IMR-90 (cell line): ENCODE results near the gene RER1. TPM values are rescaled to one million over a fixed set of nuclear protein-coding genes. Genes with fewer than 3 reads are reported as not detected.

Experiments used
- ATAC-seq: fragments of 200-7000 bp; cut with Tn5 transposase; 2 replicates; pipeline ENCODE4 v1.9.1; 2020; ENCODE audit warnings: low read depth, mild to moderate bottlenecking, moderate library complexity
- BruUV-seq: library from RNA; stranded (reverse); fragments of 400-500 nt; replicated peaks from 2 replicates; lab custom pipeline; 2021; lab: Mats Ljungman, UMichigan
- CTCF ChIA-PET: fragments of 300-600 bp; formaldehyde crosslinking; extraction: SDS; loops from one replicate; lab custom pipeline; 2021; ENCODE audit warnings: antibody characterized with exemption; lab: Yijun Ruan, JAX
- POLR2A ChIA-PET: fragments of 300-600 bp; sonication (Branson Sonifier 250); formaldehyde crosslinking; loops from one replicate; lab custom pipeline; 2022; ENCODE audit warnings: antibody characterized with exemption; ENCODE audit not compliant: unreplicated experiment; lab: Charles Lee
- DNase-seq: peaks from one replicate; pipeline ENCODE4 v3.0.0; 2013
- H2AFZ ChIP-seq: replicated peaks from 2 replicates; pipeline ENCODE3; 2013; ENCODE audit warnings: low read length, mild to moderate bottlenecking; ENCODE audit not compliant: poor library complexity
- H2AK5ac ChIP-seq: 2 replicates; pipeline ENCODE4 v1.6.1; 2013; ENCODE audit warnings: low read depth, low read length, inconsistent platforms
- H2AK9ac ChIP-seq: replicated peaks from 2 replicates; pipeline ENCODE3; 2013; ENCODE audit warnings: mild to moderate bottlenecking, low read depth, low read length, moderate library complexity; ENCODE audit not compliant: poor library complexity
- H2BK120ac ChIP-seq: 2 replicates; pipeline ENCODE4 v1.6.1; 2013; ENCODE audit warnings: low read depth, low read length, inconsistent platforms
- H2BK15ac ChIP-seq: 3 replicates; pipeline ENCODE4 v1.6.1; 2013; ENCODE audit warnings: low read depth, low read length, inconsistent platforms
- H2BK20ac ChIP-seq: 2 replicates; pipeline ENCODE4 v1.6.1; 2013; ENCODE audit warnings: low read depth, mild to moderate bottlenecking, inconsistent platforms, low read length, moderate library complexity
- H2BK5ac ChIP-seq: 2 replicates; pipeline ENCODE4 v1.6.1; 2013; ENCODE audit warnings: mild to moderate bottlenecking, low read depth, low read length, inconsistent platforms; ENCODE audit not compliant: poor library complexity, severe bottlenecking
- H3K14ac ChIP-seq: replicated peaks from 2 replicates; pipeline ENCODE4 v1.6.1; 2013; ENCODE audit warnings: low read depth, low read length, inconsistent platforms
- H3K18ac ChIP-seq: 2 replicates; pipeline ENCODE4 v1.6.1; 2013; ENCODE audit warnings: low read depth, low read length, control low read depth
- H3K23ac ChIP-seq: 2 replicates; pipeline ENCODE4 v1.6.1; 2013; ENCODE audit warnings: low read depth, low read length, inconsistent platforms
- H3K27ac ChIP-seq: 2 replicates; pipeline ENCODE4 v1.5.1; 2013; ENCODE audit warnings: mild to moderate bottlenecking, control low read depth, low read length; ENCODE audit not compliant: insufficient read depth
- H3K27me3 ChIP-seq: 2 replicates; pipeline ENCODE4 v1.6.1; 2013; ENCODE audit warnings: low read length; ENCODE audit not compliant: control insufficient read depth, insufficient read depth
- H3K36me3 ChIP-seq: 2 replicates; pipeline ENCODE4 v1.6.1; 2013; ENCODE audit warnings: low read length, mixed read lengths; ENCODE audit not compliant: control insufficient read depth, insufficient read depth
- H3K4ac ChIP-seq: 2 replicates; pipeline ENCODE4 v1.6.1; 2013; ENCODE audit warnings: low read depth, low read length, inconsistent platforms
- H3K4me1 ChIP-seq: 2 replicates; pipeline ENCODE4 v1.6.1; 2013; ENCODE audit warnings: low read length, mixed read lengths; ENCODE audit not compliant: control insufficient read depth, insufficient read depth
- H3K4me2 ChIP-seq: 2 replicates; pipeline ENCODE4 v1.6.1; 2013; ENCODE audit warnings: low read depth, mild to moderate bottlenecking, control low read depth, low read length, moderate library complexity
- H3K4me3 ChIP-seq: 2 replicates; pipeline ENCODE4 v1.5.1; 2013; ENCODE audit warnings: low read depth, mild to moderate bottlenecking, control low read depth, low read length, moderate library complexity; ENCODE audit not compliant: insufficient read depth
- H3K56ac ChIP-seq: 2 replicates; pipeline ENCODE4 v1.6.1; 2013; ENCODE audit warnings: low read length, inconsistent platforms; ENCODE audit not compliant: insufficient read depth; ENCODE audit errors: extremely low read depth
- H3K79me1 ChIP-seq, 2 experiments: 2 replicates each; pipeline ENCODE4 v1.6.1; 2013; ENCODE audit warnings: low read length in 2 of 2, inconsistent platforms in 1 of 2, low read depth in 1 of 2
- H3K9ac ChIP-seq: 2 replicates; pipeline ENCODE4 v1.6.1; 2013; ENCODE audit warnings: low read depth, low read length, control low read depth
- H3K9me1 ChIP-seq: 2 replicates; pipeline ENCODE4 v1.6.1; 2013; ENCODE audit warnings: low read length, inconsistent platforms; ENCODE audit not compliant: insufficient read depth
- H3K9me3 ChIP-seq: 2 replicates; pipeline ENCODE4 v1.6.1; 2013; ENCODE audit warnings: low read length; ENCODE audit not compliant: control insufficient read depth, insufficient read depth
- H4K20me1 ChIP-seq: 2 replicates; pipeline ENCODE4 v1.6.1; 2013; ENCODE audit warnings: low read length, inconsistent platforms; ENCODE audit not compliant: insufficient read depth
- H4K5ac ChIP-seq: 2 replicates; pipeline ENCODE4 v1.6.1; 2013; ENCODE audit warnings: mild to moderate bottlenecking, low read depth, low read length, control low read depth
- H4K8ac ChIP-seq, 2 experiments: 2 replicates each; pipeline ENCODE4 v1.6.1; 2013; ENCODE audit warnings: low read depth in 2 of 2, low read length in 2 of 2, control low read depth in 1 of 2, inconsistent platforms in 1 of 2
- H4K91ac ChIP-seq: 2 replicates; pipeline ENCODE4 v1.6.1; 2013; ENCODE audit warnings: low read depth, low read length, inconsistent platforms; ENCODE audit not compliant: insufficient read depth
- RCOR1 ChIP-seq: IDR thresholded peaks from 2 replicates; pipeline ENCODE4 v1.6.1; 2012; ENCODE audit warnings: mild to moderate bottlenecking, low read length, improper control_type of control experiment; ENCODE audit not compliant: insufficient replicate concordance
- USF2 ChIP-seq: fragments of 150-350 bp; IDR thresholded peaks from 2 replicates; pipeline ENCODE4 v1.6.1; 2017; ENCODE audit warnings: mild to moderate bottlenecking, antibody characterized with exemption, low read length, low read depth
- WGBS, 2 experiments: methylation state at CpG; one replicate each; pipeline versions ENCODE4 v1.1.5 to v1.1.7; 2013; ENCODE audit warnings: missing lambda C conversion rate in 2 of 2; ENCODE audit not compliant: insufficient read length in 1 of 2; ENCODE audit errors: extremely low coverage in 2 of 2; 5-methylcytosine and 5-hydroxymethylcytosine counted together
- dilution Hi-C: fragments of 300-500 bp; cut with HindIII; formaldehyde crosslinking; loops from one replicate; pipeline ENCODE4 v1.14.3; 2018; ENCODE audit warnings: low sequenced_read_pairs; ENCODE audit not compliant: unreplicated experiment
- in situ Hi-C: fragments of 300-500 bp; cut with MboI; formaldehyde crosslinking; loops from 3 replicates; pipeline ENCODE4 v1.14.3; 2019; ENCODE audit warnings: low sequenced_read_pairs, inconsistent platforms, mixed read lengths
- intact Hi-C: fragments of 100-400 bp; cut with micrococcal nuclease; formaldehyde crosslinking; loops from 2 replicates; pipeline ENCODE4 v1.10.0; 2022
- polyA plus RNA-seq, 3 experiments: library from polyadenylated mRNA; depleted of rRNA; stranded (reverse); fragments of >200 nt; gene quantifications; 2 replicates each; pipeline ENCODE4 v1.2.3, GENCODE V29; 2012; ENCODE audit warnings: low replicate concordance in 1 of 3
- total RNA-seq: library from RNA; depleted of rRNA; stranded (reverse); fragments of >200 nt; gene quantifications from 2 replicates; pipeline ENCODE4 v1.2.3, GENCODE V29; 2012

Gene RER1
- total and polyA plus RNA-seq, 2 of the 4 experiments (the other 2 are of a cell fraction), result 47.1 to 240 TPM

- Histone ChIP-seq H2BK20ac (no peak overlapping the region), H3K23ac (no peak overlapping the region), H3K36me3 (no peaks in the 10 kb centered on the region), H4K5ac (no peak overlapping the region), H3K27me3 (peaks cover 5% of the 10 kb centered on the region; the same call in 1 of the 2 replicates), H3K14ac (no peak overlapping the region), H2BK15ac (no peak overlapping the region), H2BK120ac (no peak overlapping the region), H2AK9ac (no peak overlapping the region), H3K9ac (no peak overlapping the region), H4K8ac (no peak overlapping the region), H2AK5ac (no peak overlapping the region), H4K91ac (no peak overlapping the region), H3K56ac (no peak overlapping the region), H3K4me3 (no peak overlapping the region), H2BK5ac (no peak overlapping the region), H4K20me1 (no peaks in the 10 kb centered on the region), H3K9me1 (no peaks in the 10 kb centered on the region), H3K4me1 (no peaks in the 10 kb centered on the region), H2AFZ (no peak overlapping the region), H3K79me1 (no peaks in the 10 kb centered on the region), H3K4ac (no peak overlapping the region), H3K18ac (no peak overlapping the region), H3K27ac (no peak overlapping the region), H3K4me2 (no peak overlapping the region), H3K9me3 (peaks cover 6% of the 10 kb centered on the region)
- BruUV-seq, result no TSS peak
- intact Hi-C loops, result loop anchor here (10.0 kb wide), 1 partner anchor 895 kb away; no protein-coding TSS in a partner anchor
- in situ Hi-C loops, result loop anchor here (25.0 kb wide), 1 partner anchor 893 kb away; no protein-coding TSS in a partner anchor
- ChIA-PET POLR2A (interaction anchor here (0.7 kb wide), 1 partner anchor 28 kb away, joined by 3 read pairs; no protein-coding TSS in a partner anchor), CTCF (no interaction called here)
- DNase-seq (no peak), ATAC-seq (no peak)
- 80% methylated on average over 6 of the region's 16 CpGs; no CpG with 5 or more reads in 1 of the 2 experiments for WGBS, 2 experiments
- dilution Hi-C loops, result no loop called here
- TF ChIP-seq USF2 (no peak), RCOR1 (no peak)
Observed at GRCh38 chr1:2419416-2419815, 27.8 kb downstream of the RER1 start.
